Esophagus muscularis mucosa (tissue), 4 donors: Measurements from ENCODE around the gene SYVN1.

ENCODE experiments used
- EP300 ChIP-seq: sonication (generic); formaldehyde crosslinking; IDR thresholded peaks from one replicate; pipeline ENCODE4 v1.6.1; 2017; ENCODE audit warnings: antibody characterized with exemption
- POLR2A ChIP-seq: fragments of 450-650 bp; IDR thresholded peaks from one replicate; pipeline ENCODE4 v1.6.1; 2017; ENCODE audit warnings: antibody characterized with exemption, moderate library complexity, mild to moderate bottlenecking, low read depth
- POLR2AphosphoS5 ChIP-seq, 2 donors: sonication (generic); formaldehyde crosslinking; IDR thresholded peaks; one replicate each; pipeline ENCODE4 v1.6.1; 2017; ENCODE audit warnings: antibody characterized with exemption in 2 of 2
- TF ChIP-seq, protein P1 (sequence below), 3 experiments: fragments of 200-600 bp in 2 of 3; fragments of 450-650 bp in 1 of 3; sonication (generic) in 2 of 3; IDR thresholded peaks; one replicate each; pipeline ENCODE4 v1.5.1; 2017 to 2019; ENCODE audit warnings: antibody characterized with exemption in 3 of 3, mild to moderate bottlenecking in 2 of 3, moderate library complexity in 1 of 3

DNA sequence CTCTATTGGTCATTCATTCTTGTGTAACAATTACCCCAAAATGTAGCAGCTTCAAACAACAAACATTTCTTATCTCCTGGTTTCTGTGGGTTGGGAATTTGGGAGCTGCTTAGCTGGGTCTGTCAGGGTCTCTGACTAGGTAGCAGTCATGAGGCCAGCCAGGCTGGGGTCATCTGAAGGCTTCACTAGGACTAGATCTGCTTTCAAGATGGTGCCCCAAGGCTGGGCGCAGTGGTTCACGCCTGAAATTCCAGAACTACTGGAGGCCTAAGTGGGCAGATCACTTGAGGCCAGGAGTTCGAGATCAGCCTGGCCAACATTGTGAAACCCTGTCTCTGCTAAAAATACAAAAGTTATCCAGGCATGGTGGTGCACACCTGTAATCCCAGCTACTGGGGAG is 22.6 kb upstream of the SYVN1 start:
- TF ChIP-seq, protein P1, sequence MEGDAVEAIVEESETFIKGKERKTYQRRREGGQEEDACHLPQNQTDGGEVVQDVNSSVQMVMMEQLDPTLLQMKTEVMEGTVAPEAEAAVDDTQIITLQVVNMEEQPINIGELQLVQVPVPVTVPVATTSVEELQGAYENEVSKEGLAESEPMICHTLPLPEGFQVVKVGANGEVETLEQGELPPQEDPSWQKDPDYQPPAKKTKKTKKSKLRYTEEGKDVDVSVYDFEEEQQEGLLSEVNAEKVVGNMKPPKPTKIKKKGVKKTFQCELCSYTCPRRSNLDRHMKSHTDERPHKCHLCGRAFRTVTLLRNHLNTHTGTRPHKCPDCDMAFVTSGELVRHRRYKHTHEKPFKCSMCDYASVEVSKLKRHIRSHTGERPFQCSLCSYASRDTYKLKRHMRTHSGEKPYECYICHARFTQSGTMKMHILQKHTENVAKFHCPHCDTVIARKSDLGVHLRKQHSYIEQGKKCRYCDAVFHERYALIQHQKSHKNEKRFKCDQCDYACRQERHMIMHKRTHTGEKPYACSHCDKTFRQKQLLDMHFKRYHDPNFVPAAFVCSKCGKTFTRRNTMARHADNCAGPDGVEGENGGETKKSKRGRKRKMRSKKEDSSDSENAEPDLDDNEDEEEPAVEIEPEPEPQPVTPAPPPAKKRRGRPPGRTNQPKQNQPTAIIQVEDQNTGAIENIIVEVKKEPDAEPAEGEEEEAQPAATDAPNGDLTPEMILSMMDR (IDR thresholded peaks at IDR 0.05), result no peak
- TF ChIP-seq EP300 (no peak), POLR2AphosphoS5 (IDR thresholded peaks at IDR 0.05) (no peak), POLR2A (no peak)
